ENCODE measurements around the gene VGLL1.

Gene VGLL1

GRCh38 chrX:136531951-136532350 lies at the start of gene VGLL1:
Gene VGLL1 (plus strand): TSS chrX:136532215. CDS start chrX:136536021, 3,806 bp downstream.
- no peak for DNase-seq

GRCh38 chrX:136487647-136488046 lies 44.4 kb upstream of the VGLL1 start, which contains the start of gene BRS3:
Gene BRS3 (plus strand): TSS chrX:136487947. CDS start chrX:136488115, 168 bp downstream.
- DNase-seq, result no peak

- DNase-seq, result no peak
Observed at GRCh38 chrX:136488706-136489105, 43.3 kb upstream of the VGLL1 start.

GRCh38 chrX:136491832-136492231 lies 40.2 kb upstream of the VGLL1 start:
- DNase-seq, result no peak

- no peak for DNase-seq
Observed at GRCh38 chrX:136493011-136493410, 39.0 kb upstream of the VGLL1 start.

GRCh38 chrX:136495043-136495442 lies 37.0 kb upstream of the VGLL1 start:
- no peak for DNase-seq

GRCh38 chrX:136496186-136496763 lies 35.7 kb upstream of the VGLL1 start:
- no peak for DNase-seq

- DNase-seq, result peak; percentile 84 to 88
Observed at GRCh38 chrX:136496764-136497555, 35.1 kb upstream of the VGLL1 start.

GRCh38 chrX:136497556-136498052 lies 34.4 kb upstream of the VGLL1 start, which contains the start of gene HTATSF1:
Gene HTATSF1 (plus strand): TSS chrX:136497592. CDS start chrX:136497685, 93 bp downstream.
- peak in 1 of 2 experiments; percentile 60 for DNase-seq

GRCh38 chrX:136519069-136519468 lies 12.9 kb upstream of the VGLL1 start:
- DNase-seq, result no peak

GRCh38 chrX:136523770-136524169 lies 8.2 kb upstream of the VGLL1 start:
- no peak for DNase-seq

- no peak for DNase-seq
Observed at GRCh38 chrX:136525738-136526606, 6.0 kb upstream of the VGLL1 start.

GRCh38 chrX:136528645-136529315 lies 3.2 kb upstream of the VGLL1 start:
- DNase-seq, result no peak

- no peak for DNase-seq
Observed at GRCh38 chrX:136529795-136530194, 2.2 kb upstream of the VGLL1 start.

GRCh38 chrX:136534131-136534530 lies 2.1 kb downstream of the VGLL1 start:
- no peak for DNase-seq

GRCh38 chrX:136538811-136539210 lies 6.8 kb downstream of the VGLL1 start:
- no peak for DNase-seq

GRCh38 chrX:136540226-136540625 lies 8.2 kb downstream of the VGLL1 start:
- no peak for DNase-seq

- DNase-seq, result no peak
Observed at GRCh38 chrX:136541294-136541693, 9.3 kb downstream of the VGLL1 start.

- DNase-seq, result no peak
Observed at GRCh38 chrX:136542281-136542680, 10.3 kb downstream of the VGLL1 start.

GRCh38 chrX:136546371-136546781 lies 14.4 kb downstream of the VGLL1 start:
- no peak for DNase-seq

GRCh38 chrX:136549226-136549625 lies 17.2 kb downstream of the VGLL1 start:
- DNase-seq, result no peak

GRCh38 chrX:136551410-136551809 lies 19.4 kb downstream of the VGLL1 start:
- DNase-seq, result no peak

All from NCI-H187 (cell line).